ENCODE measurements around the gene SLC43A1.
A peak's percentile ranks its signal among the peaks of the same experiment; 100 is the strongest.

Gene SLC43A1

GRCh38 chr11:57496109-57496820 is 19.2 kb downstream of the SLC43A1 start:
- TF ChIP-seq CTCF (conservative IDR thresholded peaks at IDR 0.05; ENCODE audit: control insufficient read depth, insufficient read depth, low read depth, low read length): no peak
- no peak overlapping the region for H3K4me3 ChIP-seq (ENCODE audit: control insufficient read depth, low read depth, low read length)
- no peak for DNase-seq (ENCODE audit: low read depth)

- no peak for DNase-seq (ENCODE audit: low read depth)
- H3K4me3 ChIP-seq (ENCODE audit: control insufficient read depth, low read depth, low read length): no peak overlapping the region
- TF ChIP-seq CTCF (conservative IDR thresholded peaks at IDR 0.05; ENCODE audit: control insufficient read depth, insufficient read depth, low read depth, low read length): peak; percentile 80
Observed at GRCh38 chr11:57493507-57494503, 21.7 kb downstream of the SLC43A1 start.

GRCh38 chr11:57491371-57492061 is 24.0 kb downstream of the SLC43A1 start:
- DNase-seq (ENCODE audit: low read depth): peak; percentile 36
- no peak overlapping the region for H3K4me3 ChIP-seq (ENCODE audit: control insufficient read depth, low read depth, low read length)
- peak; percentile 66 for TF ChIP-seq CTCF (conservative IDR thresholded peaks at IDR 0.05; ENCODE audit: control insufficient read depth, insufficient read depth, low read depth, low read length)

- no peak for TF ChIP-seq CTCF (conservative IDR thresholded peaks at IDR 0.05; ENCODE audit: control insufficient read depth, insufficient read depth, low read depth, low read length)
- H3K4me3 ChIP-seq (ENCODE audit: control insufficient read depth, low read depth, low read length): no peak overlapping the region
- DNase-seq (ENCODE audit: low read depth): peak; percentile 60
Observed at GRCh38 chr11:57490456-57491248, 24.9 kb downstream of the SLC43A1 start.

- no peak overlapping the region for H3K4me3 ChIP-seq (ENCODE audit: control insufficient read depth, low read depth, low read length)
- no peak for TF ChIP-seq CTCF (conservative IDR thresholded peaks at IDR 0.05; ENCODE audit: control insufficient read depth, insufficient read depth, low read depth, low read length)
- no peak for DNase-seq (ENCODE audit: low read depth)
Observed at GRCh38 chr11:57487920-57488659, 27.4 kb downstream of the SLC43A1 start.
